Neural progenitor cell (in vitro differentiated cells): ENCODE data around the gene FAM118A. TPM values are rescaled to one million over a fixed set of nuclear protein-coding genes. Genes with fewer than 3 reads are reported as not detected.

ENCODE experiments used
- DNase-seq: peaks from one replicate; pipeline ENCODE4 v3.0.0-alpha.2; 2016; ENCODE audit warnings: low spot score
- H2AFZ ChIP-seq: fragments of 200-600 bp; sonication (generic); replicated peaks from 2 replicates; pipeline ENCODE4 v1.6.1; 2016; ENCODE audit warnings: antibody characterized with exemption
- H3F3A ChIP-seq: fragments of 200-600 bp; sonication (generic); 2 replicates; pipeline ENCODE4 v1.6.1; 2016; ENCODE audit warnings: antibody characterized with exemption, low read depth
- H3K27ac ChIP-seq: fragments of 200-600 bp; sonication (generic); 2 replicates; pipeline ENCODE4 v1.5.1; 2016; ENCODE audit warnings: mild to moderate bottlenecking
- H3K27me3 ChIP-seq: fragments of 200-600 bp; sonication (generic); 2 replicates; pipeline ENCODE4 v1.6.1; 2016; ENCODE audit warnings: mild to moderate bottlenecking, moderate library complexity
- H3K36me3 ChIP-seq: fragments of 200-600 bp; sonication (generic); 2 replicates; pipeline ENCODE4 v1.5.1; 2016
- H3K4me1 ChIP-seq: fragments of 200-600 bp; sonication (generic); 2 replicates; pipeline ENCODE4 v1.6.1; 2016; ENCODE audit warnings: mixed run types
- H3K4me2 ChIP-seq: fragments of 200-600 bp; sonication (generic); 2 replicates; pipeline ENCODE4 v1.6.1; 2016
- H3K4me3 ChIP-seq: fragments of 200-600 bp; sonication (generic); 2 replicates; pipeline ENCODE4 v1.5.1; 2016
- H3K79me2 ChIP-seq: fragments of 200-600 bp; sonication (generic); 2 replicates; pipeline ENCODE4 v1.6.1; 2016; ENCODE audit warnings: low read depth
- H3K9ac ChIP-seq: fragments of 200-600 bp; sonication (generic); 2 replicates; pipeline ENCODE4 v1.6.1; 2016
- H3K9me3 ChIP-seq: fragments of 200-600 bp; sonication (generic); 2 replicates; pipeline ENCODE4 v1.5.1; 2016; ENCODE audit warnings: low read depth
- H4K20me1 ChIP-seq: fragments of 200-600 bp; sonication (generic); 2 replicates; pipeline ENCODE4 v1.6.1; 2016; ENCODE audit warnings: low read depth
- H3K27ac Mint-ChIP-seq: 3 replicates; pipeline ENCODE4 v1.8.0; 2021; ENCODE audit warnings: mixed read lengths
- H3K27me3 Mint-ChIP-seq: 2 replicates; pipeline ENCODE4 v1.8.0; 2022; ENCODE audit warnings: low read depth, mild to moderate bottlenecking, inconsistent platforms, moderate library complexity, mixed read lengths; ENCODE audit not compliant: insufficient read depth
- H3K36me3 Mint-ChIP-seq: 3 replicates; pipeline ENCODE4 v1.8.0; 2021; ENCODE audit warnings: mixed read lengths
- H3K4me1 Mint-ChIP-seq: 3 replicates; pipeline ENCODE4 v1.8.0; 2021; ENCODE audit warnings: mixed read lengths
- H3K4me3 Mint-ChIP-seq: 3 replicates; pipeline ENCODE4 v1.8.0; 2021; ENCODE audit warnings: mild to moderate bottlenecking, moderate library complexity, mixed read lengths
- H3K9me3 Mint-ChIP-seq: 3 replicates; pipeline ENCODE4 v1.8.0; 2020; ENCODE audit warnings: mixed read lengths
- EZH2 ChIP-seq: fragments of 200-600 bp; sonication (generic); IDR thresholded peaks from 2 replicates; pipeline ENCODE4 v1.6.1; 2017; ENCODE audit warnings: antibody characterized with exemption, mild to moderate bottlenecking, moderate library complexity
- EZH2phosphoT487 ChIP-seq: fragments of 200-600 bp; sonication (generic); IDR thresholded peaks from 2 replicates; pipeline ENCODE4 v1.6.1; 2017; ENCODE audit warnings: antibody characterized with exemption
- total RNA-seq: library from RNA; depleted of rRNA; stranded (reverse); fragments of >200 nt; gene quantifications from 2 replicates; pipeline ENCODE4 v1.2.3, GENCODE V29; 2015; ENCODE audit warnings: low replicate concordance
- TF ChIP-seq, protein P1 (sequence below): fragments of 200-600 bp; sonication (generic); IDR thresholded peaks from 2 replicates; pipeline ENCODE4 v1.5.1; 2017; ENCODE audit warnings: antibody characterized with exemption, mild to moderate bottlenecking

FAM118A gene
- total RNA-seq, 1 donor from 2014 or later: 75.1 TPM

DNA sequence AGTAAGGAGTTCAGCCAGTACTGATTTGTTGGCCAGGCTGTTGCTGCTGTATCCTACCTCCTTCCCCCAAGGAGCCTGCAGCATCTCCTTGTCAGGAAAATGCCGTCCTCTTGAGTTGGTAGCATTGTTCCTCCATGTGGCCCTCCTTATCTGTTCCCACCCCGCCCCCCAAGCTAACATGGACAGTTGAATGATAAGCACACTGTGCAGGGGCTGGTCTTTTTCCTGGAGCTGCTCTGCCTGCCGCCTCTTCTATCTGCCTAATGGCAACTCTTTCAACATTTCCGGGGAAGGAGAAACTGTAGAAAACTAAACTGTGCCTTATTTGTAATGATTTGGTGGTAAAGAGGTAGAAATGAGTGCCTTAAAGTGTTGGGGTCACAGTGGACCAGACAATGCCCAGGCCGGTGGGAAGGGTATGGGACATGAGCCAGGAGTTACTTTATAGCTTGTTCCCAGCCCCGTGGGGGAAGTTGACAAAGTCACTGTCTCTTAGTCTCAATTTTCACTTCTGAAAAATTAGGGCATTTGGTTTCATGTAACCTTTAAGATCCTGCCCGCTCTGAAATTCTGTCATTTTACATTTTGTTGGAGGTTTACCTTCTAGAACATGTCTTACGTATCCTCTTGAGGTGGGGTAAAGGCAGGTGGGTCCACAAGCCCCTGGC is 4.5 kb downstream of the FAM118A start:
- Histone ChIP-seq H3K9me3 (no peaks in the 10 kb centered on the region), H3K4me2 (no peak overlapping the region), H2AFZ (no peak overlapping the region), H4K20me1 (peaks cover 45% of the 10 kb centered on the region), H3F3A (peaks cover 25% of the 10 kb centered on the region), H3K9ac (no peak overlapping the region), H3K27ac (no peak overlapping the region), H3K4me3 (no peak overlapping the region), H3K79me2 (peaks cover 60% of the 10 kb centered on the region), H3K4me1 (peaks cover 30% of the 10 kb centered on the region), H3K27me3 (peaks cover 10% of the 10 kb centered on the region), H3K36me3 (no peaks in the 10 kb centered on the region)
- H3K9me3 Mint-ChIP-seq: no peaks in the 10 kb centered on the region
- peaks cover 42% of the 10 kb centered on the region for H3K4me1 Mint-ChIP-seq
- H3K27ac Mint-ChIP-seq: no peak overlapping the region
- no peak for DNase-seq
- H3K27me3 Mint-ChIP-seq: peaks cover 8% of the 10 kb centered on the region
- TF ChIP-seq EZH2phosphoT487: no peak
- no peak for TF ChIP-seq EZH2
- TF ChIP-seq, protein P1, sequence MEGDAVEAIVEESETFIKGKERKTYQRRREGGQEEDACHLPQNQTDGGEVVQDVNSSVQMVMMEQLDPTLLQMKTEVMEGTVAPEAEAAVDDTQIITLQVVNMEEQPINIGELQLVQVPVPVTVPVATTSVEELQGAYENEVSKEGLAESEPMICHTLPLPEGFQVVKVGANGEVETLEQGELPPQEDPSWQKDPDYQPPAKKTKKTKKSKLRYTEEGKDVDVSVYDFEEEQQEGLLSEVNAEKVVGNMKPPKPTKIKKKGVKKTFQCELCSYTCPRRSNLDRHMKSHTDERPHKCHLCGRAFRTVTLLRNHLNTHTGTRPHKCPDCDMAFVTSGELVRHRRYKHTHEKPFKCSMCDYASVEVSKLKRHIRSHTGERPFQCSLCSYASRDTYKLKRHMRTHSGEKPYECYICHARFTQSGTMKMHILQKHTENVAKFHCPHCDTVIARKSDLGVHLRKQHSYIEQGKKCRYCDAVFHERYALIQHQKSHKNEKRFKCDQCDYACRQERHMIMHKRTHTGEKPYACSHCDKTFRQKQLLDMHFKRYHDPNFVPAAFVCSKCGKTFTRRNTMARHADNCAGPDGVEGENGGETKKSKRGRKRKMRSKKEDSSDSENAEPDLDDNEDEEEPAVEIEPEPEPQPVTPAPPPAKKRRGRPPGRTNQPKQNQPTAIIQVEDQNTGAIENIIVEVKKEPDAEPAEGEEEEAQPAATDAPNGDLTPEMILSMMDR: no peak
- peaks cover 5% of the 10 kb centered on the region for H3K36me3 Mint-ChIP-seq
- H3K4me3 Mint-ChIP-seq: no peak overlapping the region

DNA sequence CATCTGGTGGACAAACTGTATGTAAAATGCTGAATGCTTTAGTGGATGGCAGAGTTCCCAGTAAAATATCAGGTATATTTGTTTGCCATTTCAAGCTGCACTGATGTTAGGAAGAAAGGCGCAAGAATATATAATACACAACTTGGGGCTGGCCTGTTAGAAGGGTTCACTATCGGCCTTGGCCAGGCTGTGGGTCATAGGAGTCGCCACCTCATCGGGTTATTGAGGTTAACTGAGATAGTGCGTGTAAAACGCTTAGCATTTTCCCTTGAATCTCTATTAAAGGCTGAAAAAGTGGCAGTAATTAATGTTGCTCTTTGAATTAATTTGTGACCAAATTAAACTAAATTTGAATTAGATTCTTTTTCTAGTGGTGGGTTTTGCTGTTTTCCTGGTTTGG is 5.1 kb downstream of the FAM118A start:
- H3K27ac Mint-ChIP-seq: no peak overlapping the region
- Histone ChIP-seq H3K9me3 (no peaks in the 10 kb centered on the region), H3K27ac (no peak overlapping the region), H3K4me3 (no peak overlapping the region), H4K20me1 (peaks cover 51% of the 10 kb centered on the region), H3F3A (peaks cover 22% of the 10 kb centered on the region), H2AFZ (no peak overlapping the region), H3K9ac (no peak overlapping the region), H3K4me1 (peaks cover 34% of the 10 kb centered on the region), H3K4me2 (no peak overlapping the region), H3K36me3 (no peaks in the 10 kb centered on the region), H3K79me2 (peaks cover 66% of the 10 kb centered on the region), H3K27me3 (peaks cover 10% of the 10 kb centered on the region)
- no peak for DNase-seq
- H3K4me1 Mint-ChIP-seq: peaks cover 45% of the 10 kb centered on the region
- no peak overlapping the region for H3K4me3 Mint-ChIP-seq
- H3K9me3 Mint-ChIP-seq: no peaks in the 10 kb centered on the region
- peaks cover 5% of the 10 kb centered on the region for H3K36me3 Mint-ChIP-seq
- peaks cover 8% of the 10 kb centered on the region for H3K27me3 Mint-ChIP-seq
- TF ChIP-seq EZH2phosphoT487: no peak
- TF ChIP-seq, protein P1: no peak
- no peak for TF ChIP-seq EZH2

DNA sequence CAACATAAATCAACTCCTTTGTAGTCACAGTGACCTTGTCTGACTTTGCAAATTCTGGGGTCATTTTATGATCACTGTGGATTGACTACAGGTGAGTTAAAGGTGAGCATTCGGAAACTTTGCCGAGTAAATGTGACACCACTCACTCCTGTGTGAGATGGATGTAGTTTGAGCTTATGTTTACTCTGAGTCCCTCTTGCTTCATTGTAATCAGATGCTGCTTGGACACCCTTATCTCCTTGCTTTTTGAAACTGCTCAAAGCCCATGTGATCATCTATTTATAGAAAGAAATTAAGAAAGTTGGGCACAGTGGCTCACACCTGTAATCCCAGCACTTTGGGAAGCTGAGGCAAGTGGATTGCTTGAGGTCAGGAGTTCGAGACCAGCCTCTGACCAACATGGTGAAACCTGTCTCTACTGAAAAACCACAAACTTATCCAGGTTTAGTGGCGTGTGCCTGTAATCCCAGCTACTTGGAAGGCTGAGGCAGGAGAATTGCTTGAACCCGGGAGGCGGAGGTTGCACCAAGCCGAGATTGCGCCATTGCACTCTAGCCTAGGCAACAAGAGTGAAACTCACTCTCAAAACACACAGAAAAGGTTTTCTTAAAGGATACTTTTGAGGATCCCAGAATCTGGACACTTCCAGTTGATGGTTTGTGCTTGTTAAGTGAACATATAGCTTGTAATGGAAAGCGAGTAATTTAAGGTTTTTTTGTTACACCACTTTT is 7.2 kb downstream of the FAM118A start:
- no peaks in the 10 kb centered on the region for H3K9me3 ChIP-seq
- H3K36me3 ChIP-seq: no peaks in the 10 kb centered on the region
- H3K27me3 ChIP-seq: no peaks in the 10 kb centered on the region
- peaks cover 70% of the 10 kb centered on the region for H3K79me2 ChIP-seq
- H4K20me1 ChIP-seq: peaks cover 46% of the 10 kb centered on the region
- DNase-seq: no peak
- Mint-ChIP-seq H3K4me1 (peaks cover 39% of the 10 kb centered on the region), H3K36me3 (no peaks in the 10 kb centered on the region), H3K4me3 (no peak overlapping the region), H3K27ac (no peak overlapping the region), H3K9me3 (no peaks in the 10 kb centered on the region), H3K27me3 (no peaks in the 10 kb centered on the region)
- no peak overlapping the region for H2AFZ ChIP-seq
- no peak overlapping the region for H3K9ac ChIP-seq
- peaks cover 30% of the 10 kb centered on the region for H3K4me1 ChIP-seq
- no peak for TF ChIP-seq EZH2
- no peak overlapping the region for H3K4me3 ChIP-seq
- no peak overlapping the region for H3K4me2 ChIP-seq
- H3K27ac ChIP-seq: no peak overlapping the region
- peaks cover 8% of the 10 kb centered on the region for H3F3A ChIP-seq
